Liver (tissue), 3 donors: ENCODE results near the gene GNB1L.

Source experiments
- CTCF ChIP-seq: fragments of 150-350 bp; IDR thresholded peaks from 2 replicates; pipeline ENCODE4 v1.5.1; 2017; ENCODE audit warnings: improper control_type of control experiment, low read depth, low read length; ENCODE audit not compliant: missing input control
- EGR1 ChIP-seq, 2 donors: IDR thresholded peaks; 2 replicates each; pipeline ENCODE4 v1.6.1; 2016 to 2018; ENCODE audit warnings: antibody characterized with exemption in 2 of 2, low read depth in 2 of 2
- FOXA2 ChIP-seq: IDR thresholded peaks from 2 replicates; pipeline ENCODE4 v1.6.1; 2016; ENCODE audit warnings: antibody characterized with exemption
- HNF4A ChIP-seq, 2 donors: conservative IDR thresholded peaks; 2 replicates each; pipeline ENCODE4 v1.6.1; 2016; ENCODE audit warnings: antibody characterized with exemption in 2 of 2, mild to moderate bottlenecking in 2 of 2
- JUND ChIP-seq, 2 donors: IDR thresholded peaks; 2 replicates each; pipeline ENCODE4 v1.6.1; 2016; ENCODE audit warnings: antibody characterized with exemption in 2 of 2
- MAX ChIP-seq: IDR thresholded peaks from 2 replicates; pipeline ENCODE4 v1.6.1; 2016; ENCODE audit warnings: antibody characterized with exemption
- RAD21 ChIP-seq, 2 donors: IDR thresholded peaks; 2 replicates each; pipeline ENCODE4 v1.6.1; 2016; ENCODE audit warnings: antibody characterized with exemption in 2 of 2, mild to moderate bottlenecking in 2 of 2
- REST ChIP-seq: IDR thresholded peaks from 2 replicates; pipeline ENCODE4 v1.6.1; 2016; ENCODE audit warnings: antibody characterized with exemption, mild to moderate bottlenecking
- RXRA ChIP-seq, 2 donors: IDR thresholded peaks; 2 replicates each; pipeline ENCODE4 v1.6.1; 2017 to 2018; ENCODE audit warnings: antibody characterized with exemption in 2 of 2, mild to moderate bottlenecking in 1 of 2
- SP1 ChIP-seq: IDR thresholded peaks from 2 replicates; pipeline ENCODE4 v1.6.1; 2018; ENCODE audit warnings: antibody characterized with exemption, mild to moderate bottlenecking
- TAF1 ChIP-seq: conservative IDR thresholded peaks from 2 replicates; pipeline ENCODE4 v1.6.1; 2016; ENCODE audit warnings: antibody characterized with exemption, mild to moderate bottlenecking
- YY1 ChIP-seq: IDR thresholded peaks from 2 replicates; pipeline ENCODE4 v1.6.1; 2016; ENCODE audit warnings: antibody characterized with exemption, mild to moderate bottlenecking
- ZBTB33 ChIP-seq: IDR thresholded peaks from 2 replicates; pipeline ENCODE4 v1.6.1; 2016; ENCODE audit warnings: antibody characterized with exemption
- donor health status: healthy.
- donor health status: healthy.

- TF ChIP-seq CTCF (no peak), YY1 (no peak), MAX (no peak), TAF1 (no peak), ZBTB33 (no peak), REST (no peak), SP1 (no peak), FOXA2 (no peak), RXRA (IDR thresholded peaks at IDR 0.05) (no peak), JUND (IDR thresholded peaks at IDR 0.05) (no peak), RAD21 (IDR thresholded peaks at IDR 0.05) (no peak), EGR1 (IDR thresholded peaks at IDR 0.05; ENCODE audit: low read depth in 2 of 2) (no peak), HNF4A (conservative IDR thresholded peaks at IDR 0.05) (no peak)
Measured at GRCh38 chr22:19789406-19789805, 65.3 kb downstream of the GNB1L start.
